ENCODE data around the gene NPAS3. TPM values are rescaled to one million over a fixed set of nuclear protein-coding genes. Genes with fewer than 3 reads are reported as not detected.

Gene NPAS3
- total and polyA plus RNA-seq, 2 donors (not counting 3 experiments of a cell fraction or from before 2014, with no cell fraction given): 0.10 to 0.13 TPM

DNA sequence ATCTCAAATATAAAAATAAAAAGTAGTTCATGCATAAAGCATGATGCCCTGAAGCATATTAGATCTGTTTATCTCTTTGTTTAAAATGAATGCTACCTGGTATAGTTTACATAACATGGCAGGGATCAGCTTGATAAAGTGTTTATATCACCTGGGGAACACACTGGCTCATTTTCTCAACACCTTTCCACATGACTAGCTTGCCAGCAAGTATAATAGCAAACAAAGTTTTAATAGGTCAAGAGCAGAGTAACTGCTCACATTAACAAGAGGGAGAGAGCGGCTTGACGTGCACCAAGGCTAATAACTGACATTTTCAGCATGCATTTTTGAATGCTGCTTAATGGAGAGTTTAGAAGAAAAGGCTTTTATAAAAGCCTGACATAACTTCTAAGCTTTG is 765.8 kb downstream of the NPAS3 start:
- Histone ChIP-seq H3K9me1 (replicated peaks; ENCODE audit: control insufficient read depth, extremely low read depth, insufficient read depth, low read length) (no peaks in the 10 kb centered on the region), H3K4me3 (replicated peaks in 1 of 3; ENCODE audit: insufficient read depth in 1 of 3, low read depth in 1 of 3, low read length in 3 of 3) (no peak overlapping the region), H3K36me3 (ENCODE audit: control insufficient read depth in 2 of 2, extremely low read depth in 1 of 2, insufficient read depth in 2 of 2, low read length in 2 of 2) (no peaks in the 10 kb centered on the region), H3K27ac (ENCODE audit: insufficient read depth, low read depth, low read length) (no peak overlapping the region), H3K9ac (replicated peaks; ENCODE audit: extremely low read depth, insufficient read depth, low read length) (no peak overlapping the region), H3K9me3 (replicated peaks; ENCODE audit: control insufficient read depth, insufficient read depth, low read length) (no peaks in the 10 kb centered on the region), H3K79me2 (ENCODE audit: control insufficient read depth, insufficient read depth, low read length) (no peaks in the 10 kb centered on the region), H2AFZ (ENCODE audit: low read depth, low read length) (no peak overlapping the region), H3K27me3 (ENCODE audit: control insufficient read depth in 2 of 2, insufficient read depth in 2 of 2, low read length in 2 of 2) (no peaks in the 10 kb centered on the region), H3K4me2 (ENCODE audit: insufficient read depth, low read length) (no peak overlapping the region), H3K4me1 (ENCODE audit: control insufficient read depth, extremely low read depth, insufficient read depth, low read length) (no peaks in the 10 kb centered on the region), H4K20me1 (replicated peaks; ENCODE audit: control insufficient read depth, extremely low read depth, insufficient read depth, low read length) (no peaks in the 10 kb centered on the region)
- no TSS peak for BruUV-seq (replicated peaks)
- ChIA-PET POLR2A (no interaction called here), CTCF (interaction anchor here (1.1 to 1.9 kb wide), 2 partner anchors 22 to 29 kb away, joined by 5 read pairs; no protein-coding TSS in a partner anchor)
- dilution Hi-C loops (cut with MboI; ENCODE audit: extremely low pct_ligation_motif_present, low sequenced_read_pairs) (no loop called here), intact Hi-C loops (cut with micrococcal nuclease) (no loop called here)
- FAIRE-seq: no peak
- no peak for DNase-seq (ENCODE audit: low read depth, low spot score)
- TF ChIP-seq EZH2 (IDR thresholded peaks at IDR 0.05; ENCODE audit: borderline replicate concordance, low read depth, low read length, severe bottlenecking) (no peak), MYC (IDR thresholded peaks at IDR 0.05; ENCODE audit: low read depth, low read length) (no peak), FOS (IDR thresholded peaks at IDR 0.05; ENCODE audit: borderline replicate concordance, insufficient read depth, low read length) (no peak), JUN (IDR thresholded peaks at IDR 0.05; ENCODE audit: borderline replicate concordance, insufficient read depth, insufficient read length, low read depth) (no peak), POLR2A (IDR thresholded peaks at IDR 0.05; ENCODE audit: low read depth, low read length) (no peak), POLR2AphosphoS5 (IDR thresholded peaks at IDR 0.05; ENCODE audit: insufficient read depth, low read depth, low read length) (no peak), GATA2 (IDR thresholded peaks at IDR 0.05; ENCODE audit: insufficient read depth, insufficient read length, low read depth, low read length) (no peak)
- TF ChIP-seq, protein P1, sequence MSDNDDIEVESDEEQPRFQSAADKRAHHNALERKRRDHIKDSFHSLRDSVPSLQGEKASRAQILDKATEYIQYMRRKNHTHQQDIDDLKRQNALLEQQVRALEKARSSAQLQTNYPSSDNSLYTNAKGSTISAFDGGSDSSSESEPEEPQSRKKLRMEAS (IDR thresholded peaks at IDR 0.05; ENCODE audit: insufficient read depth, insufficient read length): no peak
- TF ChIP-seq, protein P2, sequence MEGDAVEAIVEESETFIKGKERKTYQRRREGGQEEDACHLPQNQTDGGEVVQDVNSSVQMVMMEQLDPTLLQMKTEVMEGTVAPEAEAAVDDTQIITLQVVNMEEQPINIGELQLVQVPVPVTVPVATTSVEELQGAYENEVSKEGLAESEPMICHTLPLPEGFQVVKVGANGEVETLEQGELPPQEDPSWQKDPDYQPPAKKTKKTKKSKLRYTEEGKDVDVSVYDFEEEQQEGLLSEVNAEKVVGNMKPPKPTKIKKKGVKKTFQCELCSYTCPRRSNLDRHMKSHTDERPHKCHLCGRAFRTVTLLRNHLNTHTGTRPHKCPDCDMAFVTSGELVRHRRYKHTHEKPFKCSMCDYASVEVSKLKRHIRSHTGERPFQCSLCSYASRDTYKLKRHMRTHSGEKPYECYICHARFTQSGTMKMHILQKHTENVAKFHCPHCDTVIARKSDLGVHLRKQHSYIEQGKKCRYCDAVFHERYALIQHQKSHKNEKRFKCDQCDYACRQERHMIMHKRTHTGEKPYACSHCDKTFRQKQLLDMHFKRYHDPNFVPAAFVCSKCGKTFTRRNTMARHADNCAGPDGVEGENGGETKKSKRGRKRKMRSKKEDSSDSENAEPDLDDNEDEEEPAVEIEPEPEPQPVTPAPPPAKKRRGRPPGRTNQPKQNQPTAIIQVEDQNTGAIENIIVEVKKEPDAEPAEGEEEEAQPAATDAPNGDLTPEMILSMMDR (IDR thresholded peaks at IDR 0.05; ENCODE audit: extremely low read depth in 1 of 2, insufficient read depth in 1 of 2, low read depth in 1 of 2, low read length in 2 of 2): no peak

Measured in endothelial cell of umbilical vein (primary cell).